Parathyroid adenoma (tissue), 2 donors: ENCODE data around the gene MSMP.
A peak's percentile ranks its signal among the peaks of the same experiment; 100 is the strongest.

Experiments used
- H2AFZ ChIP-seq: fragments of 300-600 bp; sonication (generic); one replicate; pipeline ENCODE4 v1.7.0; 2017; ENCODE audit warnings: antibody characterized with exemption, mild to moderate bottlenecking
- H3K27ac ChIP-seq: fragments of 300-600 bp; sonication (generic); one replicate; pipeline ENCODE4 v1.7.0; 2017
- H3K27me3 ChIP-seq: fragments of 300-600 bp; sonication (generic); one replicate; pipeline ENCODE4 v1.7.0; 2017; ENCODE audit warnings: low read length; ENCODE audit not compliant: control insufficient read depth, insufficient read depth
- H3K36me3 ChIP-seq: fragments of 300-600 bp; sonication (generic); one replicate; pipeline ENCODE4 v1.7.0; 2017; ENCODE audit warnings: low read length; ENCODE audit not compliant: control insufficient read depth, insufficient read depth
- H3K4me1 ChIP-seq: fragments of 300-600 bp; sonication (generic); one replicate; pipeline ENCODE4 v1.7.0; 2017; ENCODE audit warnings: control low read depth
- H3K4me2 ChIP-seq: fragments of 300-600 bp; sonication (generic); one replicate; pipeline ENCODE4 v1.7.0; 2017; ENCODE audit warnings: low read length
- H3K4me3 ChIP-seq: fragments of 300-600 bp; sonication (generic); one replicate; pipeline ENCODE4 v1.7.0; 2017; ENCODE audit warnings: low read depth, low read length
- H3K79me2 ChIP-seq: fragments of 300-600 bp; sonication (generic); one replicate; pipeline ENCODE4 v1.7.0; 2017; ENCODE audit warnings: control low read depth
- H3K9ac ChIP-seq: fragments of 300-600 bp; sonication (generic); one replicate; pipeline ENCODE4 v1.7.0; 2017; ENCODE audit warnings: mild to moderate bottlenecking
- H3K9me3 ChIP-seq: fragments of 300-600 bp; sonication (generic); one replicate; pipeline ENCODE4 v1.7.0; 2017; ENCODE audit warnings: low read length; ENCODE audit not compliant: control insufficient read depth
- TF ChIP-seq, protein P1 (sequence below): fragments of 300-600 bp; sonication (generic); IDR thresholded peaks from one replicate; pipeline ENCODE4 v1.7.0; 2017; ENCODE audit warnings: antibody characterized with exemption, mild to moderate bottlenecking
- donor health status: primary hyperparathyroidism.

Gene MSMP

DNA sequence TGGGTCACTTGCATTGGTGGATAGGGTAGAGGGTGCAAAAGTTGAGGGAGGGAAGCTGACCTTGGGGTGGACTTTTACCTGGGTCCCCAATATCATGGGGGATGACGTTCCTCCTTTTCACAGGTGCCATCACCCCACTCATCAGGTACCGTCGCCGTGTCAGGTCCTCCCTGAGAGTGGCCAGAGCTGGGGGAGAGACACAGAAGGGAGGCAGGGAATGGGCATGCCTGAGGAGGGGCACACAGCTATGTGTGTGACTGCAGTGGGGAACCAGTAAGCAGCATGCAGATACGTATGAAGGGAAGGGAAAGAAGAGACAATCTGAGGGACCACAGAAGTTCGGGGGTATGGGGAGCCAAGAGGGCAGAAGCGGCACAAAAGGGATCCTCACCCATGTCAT lies 15.2 kb downstream of the MSMP start:
- H2AFZ ChIP-seq = no peak overlapping the region
- H3K79me2 ChIP-seq = no peaks in the 10 kb centered on the region
- H3K9me3 ChIP-seq = no peaks in the 10 kb centered on the region
- H3K27me3 ChIP-seq = no peaks in the 10 kb centered on the region
- H3K36me3 ChIP-seq = no peaks in the 10 kb centered on the region
- H3K4me1 ChIP-seq = no peaks in the 10 kb centered on the region
- H3K9ac ChIP-seq = no peak overlapping the region
- H3K27ac ChIP-seq = no peak overlapping the region
- TF ChIP-seq, protein P1, sequence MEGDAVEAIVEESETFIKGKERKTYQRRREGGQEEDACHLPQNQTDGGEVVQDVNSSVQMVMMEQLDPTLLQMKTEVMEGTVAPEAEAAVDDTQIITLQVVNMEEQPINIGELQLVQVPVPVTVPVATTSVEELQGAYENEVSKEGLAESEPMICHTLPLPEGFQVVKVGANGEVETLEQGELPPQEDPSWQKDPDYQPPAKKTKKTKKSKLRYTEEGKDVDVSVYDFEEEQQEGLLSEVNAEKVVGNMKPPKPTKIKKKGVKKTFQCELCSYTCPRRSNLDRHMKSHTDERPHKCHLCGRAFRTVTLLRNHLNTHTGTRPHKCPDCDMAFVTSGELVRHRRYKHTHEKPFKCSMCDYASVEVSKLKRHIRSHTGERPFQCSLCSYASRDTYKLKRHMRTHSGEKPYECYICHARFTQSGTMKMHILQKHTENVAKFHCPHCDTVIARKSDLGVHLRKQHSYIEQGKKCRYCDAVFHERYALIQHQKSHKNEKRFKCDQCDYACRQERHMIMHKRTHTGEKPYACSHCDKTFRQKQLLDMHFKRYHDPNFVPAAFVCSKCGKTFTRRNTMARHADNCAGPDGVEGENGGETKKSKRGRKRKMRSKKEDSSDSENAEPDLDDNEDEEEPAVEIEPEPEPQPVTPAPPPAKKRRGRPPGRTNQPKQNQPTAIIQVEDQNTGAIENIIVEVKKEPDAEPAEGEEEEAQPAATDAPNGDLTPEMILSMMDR = no peak
- H3K4me2 ChIP-seq = no peak overlapping the region
- no peak overlapping the region for H3K4me3 ChIP-seq

DNA sequence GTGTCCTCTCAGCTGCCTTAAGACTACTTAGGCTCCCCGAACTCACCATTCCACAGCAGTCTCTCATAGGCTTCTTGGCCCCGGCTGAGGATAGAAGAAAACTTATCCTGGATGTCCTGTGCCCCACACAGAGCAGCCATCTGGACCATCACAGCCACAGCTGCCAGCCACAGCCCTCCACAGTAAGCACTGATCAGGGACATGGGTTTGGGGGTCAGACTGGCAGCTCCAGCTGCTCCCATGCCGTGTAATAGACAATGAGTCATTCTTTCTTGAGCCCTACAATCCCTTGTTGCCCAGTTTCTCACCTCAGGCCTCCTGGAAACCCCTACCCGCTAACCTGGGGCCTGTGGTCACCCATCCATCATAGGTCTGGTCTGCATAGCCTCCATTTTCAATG lies 15.9 kb downstream of the MSMP start:
- Histone ChIP-seq H2AFZ (no peak overlapping the region), H3K27me3 (no peaks in the 10 kb centered on the region), H3K27ac (no peak overlapping the region), H3K9me3 (no peaks in the 10 kb centered on the region), H3K36me3 (no peaks in the 10 kb centered on the region), H3K4me1 (peaks cover 4% of the 10 kb centered on the region), H3K9ac (no peak overlapping the region), H3K4me2 (no peak overlapping the region), H3K79me2 (no peaks in the 10 kb centered on the region), H3K4me3 (no peak overlapping the region)
- TF ChIP-seq, protein P1 = no peak

DNA sequence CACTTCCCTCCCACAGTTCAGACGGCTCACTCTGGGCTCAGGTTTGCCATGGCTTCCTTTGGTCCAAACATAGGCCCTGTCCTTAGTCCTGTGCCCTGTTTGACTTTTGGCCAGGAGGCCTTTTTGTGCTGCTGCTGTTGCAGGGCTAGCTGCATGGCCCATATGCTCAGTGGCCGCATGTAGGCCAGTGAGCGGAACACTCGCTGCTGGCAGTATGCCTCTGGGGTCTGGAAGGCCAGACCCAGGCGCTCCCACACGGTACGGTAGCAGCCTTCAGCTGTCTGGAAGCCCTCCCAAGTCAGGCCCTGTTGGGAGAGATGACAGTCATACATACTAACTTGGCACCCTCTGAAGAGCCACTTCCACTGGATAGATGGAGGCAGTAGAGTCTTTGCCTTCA lies 16.9 kb downstream of the MSMP start:
- peaks cover 7% of the 10 kb centered on the region for H3K4me1 ChIP-seq
- no peaks in the 10 kb centered on the region for H3K27me3 ChIP-seq
- no peak overlapping the region for H3K9ac ChIP-seq
- no peaks in the 10 kb centered on the region for H3K79me2 ChIP-seq
- H3K9me3 ChIP-seq = no peaks in the 10 kb centered on the region
- no peak overlapping the region for H3K4me3 ChIP-seq
- no peak overlapping the region for H2AFZ ChIP-seq
- TF ChIP-seq, protein P1 = no peak
- H3K36me3 ChIP-seq = no peaks in the 10 kb centered on the region
- H3K4me2 ChIP-seq = no peak overlapping the region
- no peak overlapping the region for H3K27ac ChIP-seq

- H3K9ac ChIP-seq = no peak overlapping the region
- no peak overlapping the region for H3K4me3 ChIP-seq
- peaks cover 7% of the 10 kb centered on the region for H3K4me1 ChIP-seq
- no peaks in the 10 kb centered on the region for H3K27me3 ChIP-seq
- TF ChIP-seq, protein P1 = peak; percentile 62
- no peaks in the 10 kb centered on the region for H3K36me3 ChIP-seq
- H3K27ac ChIP-seq = no peak overlapping the region
- peaks cover 5% of the 10 kb centered on the region for H3K79me2 ChIP-seq
- no peak overlapping the region for H2AFZ ChIP-seq
- H3K9me3 ChIP-seq = no peaks in the 10 kb centered on the region
- H3K4me2 ChIP-seq = no peak overlapping the region
Measured at GRCh38 chr9:35736201-35736633, 17.9 kb downstream of the MSMP start.

GRCh38 chr9:35734096-35734495 lies 20.0 kb downstream of the MSMP start:
- H3K79me2 ChIP-seq = peaks cover 7% of the 10 kb centered on the region
- H3K36me3 ChIP-seq = no peaks in the 10 kb centered on the region
- H3K4me2 ChIP-seq = no peak overlapping the region
- peaks cover 7% of the 10 kb centered on the region for H3K4me1 ChIP-seq
- H2AFZ ChIP-seq = no peak overlapping the region
- H3K27me3 ChIP-seq = no peaks in the 10 kb centered on the region
- no peak overlapping the region for H3K27ac ChIP-seq
- H3K4me3 ChIP-seq = no peak overlapping the region
- no peak overlapping the region for H3K9ac ChIP-seq
- no peaks in the 10 kb centered on the region for H3K9me3 ChIP-seq
- TF ChIP-seq, protein P1 = no peak
